AG10803 (cell line): ENCODE measurements around the gene PROB1.

Source experiments
- DNase-seq: peaks from one replicate; pipeline ENCODE4 v3.0.0; 2010; ENCODE audit warnings: low read depth
- H3K4me3 ChIP-seq: 2 replicates; pipeline ENCODE4 v1.5.1; 2011; ENCODE audit warnings: mild to moderate bottlenecking, low read length, control low read depth
- TF ChIP-seq, protein P1 (sequence below): conservative IDR thresholded peaks from 2 replicates; pipeline ENCODE4 v1.5.1; 2011; ENCODE audit warnings: mild to moderate bottlenecking, low read length, control low read depth, inconsistent platforms

The PROB1 gene

GRCh38 chr5:139374909-139375308 is 20.0 kb downstream of the PROB1 start:
- no peak overlapping the region for H3K4me3 ChIP-seq
- TF ChIP-seq, protein P1, sequence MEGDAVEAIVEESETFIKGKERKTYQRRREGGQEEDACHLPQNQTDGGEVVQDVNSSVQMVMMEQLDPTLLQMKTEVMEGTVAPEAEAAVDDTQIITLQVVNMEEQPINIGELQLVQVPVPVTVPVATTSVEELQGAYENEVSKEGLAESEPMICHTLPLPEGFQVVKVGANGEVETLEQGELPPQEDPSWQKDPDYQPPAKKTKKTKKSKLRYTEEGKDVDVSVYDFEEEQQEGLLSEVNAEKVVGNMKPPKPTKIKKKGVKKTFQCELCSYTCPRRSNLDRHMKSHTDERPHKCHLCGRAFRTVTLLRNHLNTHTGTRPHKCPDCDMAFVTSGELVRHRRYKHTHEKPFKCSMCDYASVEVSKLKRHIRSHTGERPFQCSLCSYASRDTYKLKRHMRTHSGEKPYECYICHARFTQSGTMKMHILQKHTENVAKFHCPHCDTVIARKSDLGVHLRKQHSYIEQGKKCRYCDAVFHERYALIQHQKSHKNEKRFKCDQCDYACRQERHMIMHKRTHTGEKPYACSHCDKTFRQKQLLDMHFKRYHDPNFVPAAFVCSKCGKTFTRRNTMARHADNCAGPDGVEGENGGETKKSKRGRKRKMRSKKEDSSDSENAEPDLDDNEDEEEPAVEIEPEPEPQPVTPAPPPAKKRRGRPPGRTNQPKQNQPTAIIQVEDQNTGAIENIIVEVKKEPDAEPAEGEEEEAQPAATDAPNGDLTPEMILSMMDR, result no peak
- no peak for DNase-seq

- TF ChIP-seq, protein P1, result no peak
- DNase-seq, result no peak
- H3K4me3 ChIP-seq, result no peak overlapping the region
These were observed 23.1 kb downstream of the PROB1 start for GRCh38 chr5:139371482-139372435.

DNA sequence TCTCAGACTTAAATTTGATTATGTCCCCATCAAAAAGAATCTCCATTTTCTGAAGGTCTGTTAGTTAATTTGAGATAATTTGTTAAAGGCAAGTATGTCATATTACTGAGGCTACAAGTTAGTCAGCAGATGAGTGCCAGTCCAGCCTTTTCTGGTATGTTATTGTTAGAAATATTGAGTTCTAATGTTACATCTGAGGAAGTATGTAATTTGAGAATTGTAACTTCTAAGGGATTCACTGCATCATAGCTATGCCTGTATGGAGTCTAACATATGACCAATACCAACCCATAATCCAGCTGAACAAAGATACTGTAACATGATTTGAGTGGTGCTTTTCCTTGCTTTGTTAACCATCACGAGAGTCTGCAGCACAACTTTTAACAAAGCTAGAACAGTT is 25.7 kb downstream of the PROB1 start:
- TF ChIP-seq, protein P1, result no peak
- H3K4me3 ChIP-seq, result no peak overlapping the region
- DNase-seq, result no peak

DNA sequence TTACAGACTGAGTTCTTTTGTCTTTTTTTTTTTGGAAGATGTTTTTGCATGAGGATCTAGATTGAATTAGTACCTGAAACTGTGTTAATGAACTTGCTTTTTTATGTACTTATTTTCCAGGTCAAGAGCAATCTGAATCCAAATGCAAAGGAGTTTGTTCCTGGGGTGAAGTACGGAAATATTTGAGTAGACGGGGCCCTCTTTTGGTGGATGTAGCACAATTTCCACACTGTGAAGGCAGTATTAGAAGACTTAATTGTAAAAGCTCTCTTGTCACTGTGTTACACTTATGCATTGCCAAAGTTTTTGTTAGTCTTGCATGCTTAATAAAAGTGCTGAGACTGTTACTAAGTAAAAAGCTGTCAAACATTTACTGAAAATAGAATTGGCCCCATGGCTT is 26.3 kb downstream of the PROB1 start:
- TF ChIP-seq, protein P1, result no peak
- no peak for DNase-seq
- no peak overlapping the region for H3K4me3 ChIP-seq

- H3K4me3 ChIP-seq, result no peak overlapping the region
- DNase-seq, result no peak
- TF ChIP-seq, protein P1, result no peak
These were observed 30.4 kb downstream of the PROB1 start for GRCh38 chr5:139364466-139364865.

DNA sequence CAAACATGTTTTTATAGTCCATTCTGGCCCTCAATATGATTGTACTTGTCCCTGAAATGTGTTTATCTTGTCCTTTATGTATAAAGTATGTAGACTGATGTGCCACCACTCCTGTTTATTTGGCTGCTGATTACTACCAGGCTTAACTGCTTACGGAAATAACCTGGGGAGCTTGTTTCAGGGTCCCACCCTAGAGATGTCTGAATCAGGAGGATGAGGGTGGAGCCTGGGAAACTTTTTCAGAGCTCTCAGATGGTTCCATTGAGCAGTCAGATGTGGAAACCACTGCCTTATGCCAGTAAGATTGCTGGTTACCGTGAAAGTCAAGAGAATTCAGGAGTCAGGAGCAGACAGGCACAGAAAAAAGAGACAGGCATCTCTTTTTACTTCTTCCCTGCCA is 31.0 kb downstream of the PROB1 start:
- H3K4me3 ChIP-seq, result no peak overlapping the region
- TF ChIP-seq, protein P1, result no peak
- no peak for DNase-seq

- TF ChIP-seq, protein P1, result no peak
- H3K4me3 ChIP-seq, result no peak overlapping the region
- DNase-seq, result no peak
These were observed 33.0 kb downstream of the PROB1 start for GRCh38 chr5:139361835-139362429.
